ENCODE measurements around the gene RNPEPL1. TPM values are rescaled to one million over a fixed set of nuclear protein-coding genes. Genes with fewer than 3 reads are reported as not detected.

RNPEPL1 gene
- total RNA-seq, 3 donors from 2014 or later (not counting 1 experiment from before 2014, with no cell fraction given) = 145 to 167 (median 164) TPM

- no peaks in the 10 kb centered on the region for H3K9me3 Mint-ChIP-seq
- H3K36me3 ChIP-seq (ENCODE audit: control insufficient read depth, insufficient read depth, low read length) = peaks cover 26% of the 10 kb centered on the region
- H3K36me3 Mint-ChIP-seq = no peaks in the 10 kb centered on the region
- peak overlapping the region; percentile 45 for H3K27ac ChIP-seq (ENCODE audit: low read length)
- H3K27ac Mint-ChIP-seq = peak overlapping the region; percentile 89 to 91
- H3K4me3 ChIP-seq (ENCODE audit: low read length) = peak overlapping the region; percentile 62
- H3K9me3 ChIP-seq (ENCODE audit: control insufficient read depth, insufficient read depth, low read length) = no peaks in the 10 kb centered on the region
- H3K27me3 Mint-ChIP-seq (ENCODE audit: low read depth in 2 of 2) = no peaks in the 10 kb centered on the region
- peaks cover 38 to 51% of the 10 kb centered on the region in 2 donors for H3K4me1 Mint-ChIP-seq
- 4% methylated on average over 62 of the region's 62 CpGs for WGBS (ENCODE audit: insufficient coverage)
- H3K4me3 Mint-ChIP-seq = peak overlapping the region; percentile 93
- intact Hi-C loops (cut with micrococcal nuclease) = loop anchor here (1.0 kb wide), 3 partner anchors 21 to 38 kb away; partner anchors contain the start of gene GPR35
- no peak for TF ChIP-seq CTCF (IDR thresholded peaks at IDR 0.05)
- H3K27me3 ChIP-seq (ENCODE audit: control insufficient read depth, insufficient read depth, low read length) = no peaks in the 10 kb centered on the region
- DNase-seq = peak; percentile 35 to 78
- H3K4me1 ChIP-seq (ENCODE audit: control insufficient read depth, insufficient read depth, low read length) = peaks cover 38% of the 10 kb centered on the region
- ATAC-seq = peak; percentile 21 to 53 (median 31)
Observed at GRCh38 chr2:240586919-240587800, 18.9 kb downstream of the RNPEPL1 start.

- ATAC-seq = no peak
- Mint-ChIP-seq H3K36me3 (no peaks in the 10 kb centered on the region), H3K9me3 (no peaks in the 10 kb centered on the region), H3K27me3 (ENCODE audit: low read depth in 2 of 2) (no peaks in the 10 kb centered on the region), H3K4me1 (peaks cover 38 to 46% of the 10 kb centered on the region in 2 donors), H3K27ac (peak overlapping the region; percentile 89 to 91), H3K4me3 (peak overlapping the region; percentile 93)
- intact Hi-C loops (cut with micrococcal nuclease) = no loop called here
- Histone ChIP-seq H3K4me3 (ENCODE audit: low read length) (no peak overlapping the region), H3K9me3 (ENCODE audit: control insufficient read depth, insufficient read depth, low read length) (no peaks in the 10 kb centered on the region), H3K27ac (ENCODE audit: low read length) (no peak overlapping the region), H3K4me1 (ENCODE audit: control insufficient read depth, insufficient read depth, low read length) (peaks cover 38% of the 10 kb centered on the region), H3K36me3 (ENCODE audit: control insufficient read depth, insufficient read depth, low read length) (peaks cover 28% of the 10 kb centered on the region), H3K27me3 (ENCODE audit: control insufficient read depth, insufficient read depth, low read length) (no peaks in the 10 kb centered on the region)
- 88% methylated on average over 10 of the region's 10 CpGs for WGBS (ENCODE audit: insufficient coverage)
- TF ChIP-seq CTCF (IDR thresholded peaks at IDR 0.05) = no peak
- no peak for DNase-seq
Observed at GRCh38 chr2:240588006-240588655, 19.8 kb downstream of the RNPEPL1 start.

DNA sequence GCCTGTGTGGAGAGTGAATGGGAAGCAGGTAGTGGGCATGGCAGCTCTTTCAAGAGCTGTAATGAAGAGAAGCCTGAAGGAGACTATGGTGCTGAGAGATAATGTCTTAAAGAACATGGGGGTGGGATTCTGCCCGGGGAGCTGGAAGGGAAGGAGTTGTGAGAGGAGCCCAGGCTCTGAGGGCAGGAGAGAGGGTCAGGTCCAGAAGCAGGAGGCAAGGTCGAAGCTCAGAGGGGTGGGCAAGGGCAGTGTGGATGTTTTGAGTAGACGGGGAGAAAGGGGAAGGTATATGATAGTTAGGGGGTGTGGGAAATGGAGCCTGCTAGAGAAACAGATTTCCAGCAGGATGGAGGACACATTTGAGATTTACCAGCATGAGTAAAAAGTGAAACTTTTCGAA is 20.4 kb downstream of the RNPEPL1 start:
- ATAC-seq = no peak
- H3K36me3 ChIP-seq (ENCODE audit: control insufficient read depth, insufficient read depth, low read length) = peaks cover 32% of the 10 kb centered on the region
- Mint-ChIP-seq H3K27me3 (ENCODE audit: low read depth in 2 of 2) (no peaks in the 10 kb centered on the region), H3K36me3 (no peaks in the 10 kb centered on the region), H3K4me1 (peaks cover 38 to 46% of the 10 kb centered on the region in 2 donors), H3K9me3 (no peaks in the 10 kb centered on the region), H3K27ac (peak overlapping the region; percentile 89 to 91), H3K4me3 (peak overlapping the region; percentile 93)
- H3K4me3 ChIP-seq (ENCODE audit: low read length) = no peak overlapping the region
- H3K4me1 ChIP-seq (ENCODE audit: control insufficient read depth, insufficient read depth, low read length) = peaks cover 38% of the 10 kb centered on the region
- no peaks in the 10 kb centered on the region for H3K27me3 ChIP-seq (ENCODE audit: control insufficient read depth, insufficient read depth, low read length)
- 87% methylated on average over 4 of the region's 4 CpGs for WGBS (ENCODE audit: insufficient coverage)
- intact Hi-C loops (cut with micrococcal nuclease) = no loop called here
- H3K27ac ChIP-seq (ENCODE audit: low read length) = no peak overlapping the region
- no peak for TF ChIP-seq CTCF (IDR thresholded peaks at IDR 0.05)
- no peak for DNase-seq
- H3K9me3 ChIP-seq (ENCODE audit: control insufficient read depth, insufficient read depth, low read length) = no peaks in the 10 kb centered on the region
